Calu3 (cell line): Measurements from ENCODE around the gene FAM13B. TPM values are rescaled to one million over a fixed set of nuclear protein-coding genes. Genes with fewer than 3 reads are reported as not detected.
"Not testable (repeated sequence)": the region's sequence is repeated elsewhere in the genome, so short reads cannot be mapped to it uniquely, and the experiment has no call there.

Experiments
- BruUV-seq: library from RNA; stranded (reverse); fragments of 400-500 nt; replicated peaks from 2 replicates; lab custom pipeline; 2021; lab: Mats Ljungman, UMichigan
- CTCF ChIA-PET: fragments of 300-600 bp; sonication (Branson Sonifier 250); formaldehyde crosslinking; loops from one replicate; lab custom pipeline; 2022; ENCODE audit warnings: antibody characterized with exemption; lab: Charles Lee
- DNase-seq: peaks from one replicate; pipeline ENCODE4 v3.0.0; 2022
- H3K27ac Mint-ChIP-seq: one replicate; pipeline ENCODE4 v1.8.0; 2022; ENCODE audit warnings: mixed read lengths; ENCODE audit not compliant: unreplicated experiment
- H3K27me3 Mint-ChIP-seq: one replicate; pipeline ENCODE4 v1.8.0; 2022; ENCODE audit warnings: mixed read lengths; ENCODE audit not compliant: unreplicated experiment
- H3K36me3 Mint-ChIP-seq: one replicate; pipeline ENCODE4 v1.8.0; 2022; ENCODE audit warnings: mild to moderate bottlenecking, moderate library complexity, mixed read lengths; ENCODE audit not compliant: insufficient read depth, unreplicated experiment
- H3K4me1 Mint-ChIP-seq: one replicate; pipeline ENCODE4 v1.8.0; 2022; ENCODE audit warnings: mild to moderate bottlenecking, low read depth, mixed read lengths; ENCODE audit not compliant: unreplicated experiment
- H3K4me3 Mint-ChIP-seq: one replicate; pipeline ENCODE4 v1.8.0; 2022; ENCODE audit warnings: mild to moderate bottlenecking, low read depth, moderate library complexity, mixed read lengths; ENCODE audit not compliant: unreplicated experiment
- H3K9me3 Mint-ChIP-seq: one replicate; pipeline ENCODE4 v1.8.0; 2022; ENCODE audit warnings: low read depth, mixed read lengths; ENCODE audit not compliant: unreplicated experiment
- CTCF ChIP-seq: fragments of 200-600 bp; IDR thresholded peaks from one replicate; pipeline ENCODE4 v1.8.0; 2022; ENCODE audit warnings: antibody characterized with exemption; ENCODE audit not compliant: unreplicated experiment
- intact Hi-C: fragments of 100-400 bp; cut with micrococcal nuclease; formaldehyde crosslinking; loops from one replicate; pipeline ENCODE4 v1.10.0; 2022; ENCODE audit not compliant: unreplicated experiment
- total RNA-seq: library from RNA; stranded (reverse); gene quantifications from 2 replicates; pipeline ENCODE4 v1.2.3, GENCODE V29; 2022

The FAM13B gene
- total RNA-seq, 1 experiment from 2014 or later, result 34.9 TPM

GRCh38 chr5:138054847-138055558 is 22.1 kb upstream of the FAM13B start:
- CTCF ChIA-PET, result interaction anchor here (0.6 to 1.3 kb wide), 3 partner anchors 14 to 74 kb away, joined by 4 to 6 read pairs (median 4); no protein-coding TSS in a partner anchor
- H3K27ac Mint-ChIP-seq, result no peak overlapping the region
- H3K4me1 Mint-ChIP-seq, result no peaks in the 10 kb centered on the region
- H3K9me3 Mint-ChIP-seq, result no peaks in the 10 kb centered on the region
- H3K36me3 Mint-ChIP-seq, result no peaks in the 10 kb centered on the region
- no peaks in the 10 kb centered on the region for H3K27me3 Mint-ChIP-seq
- no peak overlapping the region for H3K4me3 Mint-ChIP-seq
- TF ChIP-seq CTCF, result no peak
- no peak for DNase-seq
- BruUV-seq, result no TSS peak
- intact Hi-C loops, result no loop called here

- Mint-ChIP-seq H3K9me3 (no peaks in the 10 kb centered on the region), H3K27me3 (no peaks in the 10 kb centered on the region), H3K36me3 (no peaks in the 10 kb centered on the region), H3K27ac (no peak overlapping the region), H3K4me3 (no peak overlapping the region), H3K4me1 (no peaks in the 10 kb centered on the region)
- CTCF ChIA-PET, result interaction anchor here (0.6 kb wide), 1 partner anchor 66 kb away, joined by 5 read pairs; no protein-coding TSS in a partner anchor
- intact Hi-C loops, result no loop called here
- no peak for TF ChIP-seq CTCF
- no peak for DNase-seq
- BruUV-seq, result no TSS peak
Observed at GRCh38 chr5:138054206-138054605, 21.3 kb upstream of the FAM13B start.

GRCh38 chr5:138053554-138053953 is 20.7 kb upstream of the FAM13B start:
- CTCF ChIA-PET, result interaction anchor here (0.6 kb wide), 1 partner anchor 66 kb away, joined by 5 read pairs; no protein-coding TSS in a partner anchor
- no peak for DNase-seq
- BruUV-seq, result no TSS peak
- Mint-ChIP-seq H3K36me3 (no peaks in the 10 kb centered on the region), H3K27ac (no peak overlapping the region), H3K4me1 (no peaks in the 10 kb centered on the region), H3K4me3 (no peak overlapping the region), H3K9me3 (no peaks in the 10 kb centered on the region), H3K27me3 (no peaks in the 10 kb centered on the region)
- no peak for TF ChIP-seq CTCF
- intact Hi-C loops, result no loop called here

- BruUV-seq, DNase-seq, H3K27ac Mint-ChIP-seq, H3K4me3 Mint-ChIP-seq, H3K36me3 Mint-ChIP-seq, H3K9me3 Mint-ChIP-seq, H3K27me3 Mint-ChIP-seq, intact Hi-C loops, H3K4me1 Mint-ChIP-seq: not testable (repeated sequence)
- CTCF ChIA-PET, result interaction anchor here (0.8 kb wide), 1 partner anchor 317 kb away, joined by 6 read pairs; no protein-coding TSS in a partner anchor
Observed at GRCh38 chr5:138052718-138053117, 19.8 kb upstream of the FAM13B start.
